Smooth muscle cell of the umbilical artery (primary cell): ENCODE data around the gene INKA2. TPM values are rescaled to one million over a fixed set of nuclear protein-coding genes. Genes with fewer than 3 reads are reported as not detected.

Experiments
- total RNA-seq: library from RNA; depleted of rRNA; stranded (reverse); fragments of >200 nt; gene quantifications from 2 replicates; pipeline ENCODE4 v1.2.3, GENCODE V29; 2014

INKA2 gene
- 1.2 and 4.7 TPM in 2 replicates for total RNA-seq

DNA sequence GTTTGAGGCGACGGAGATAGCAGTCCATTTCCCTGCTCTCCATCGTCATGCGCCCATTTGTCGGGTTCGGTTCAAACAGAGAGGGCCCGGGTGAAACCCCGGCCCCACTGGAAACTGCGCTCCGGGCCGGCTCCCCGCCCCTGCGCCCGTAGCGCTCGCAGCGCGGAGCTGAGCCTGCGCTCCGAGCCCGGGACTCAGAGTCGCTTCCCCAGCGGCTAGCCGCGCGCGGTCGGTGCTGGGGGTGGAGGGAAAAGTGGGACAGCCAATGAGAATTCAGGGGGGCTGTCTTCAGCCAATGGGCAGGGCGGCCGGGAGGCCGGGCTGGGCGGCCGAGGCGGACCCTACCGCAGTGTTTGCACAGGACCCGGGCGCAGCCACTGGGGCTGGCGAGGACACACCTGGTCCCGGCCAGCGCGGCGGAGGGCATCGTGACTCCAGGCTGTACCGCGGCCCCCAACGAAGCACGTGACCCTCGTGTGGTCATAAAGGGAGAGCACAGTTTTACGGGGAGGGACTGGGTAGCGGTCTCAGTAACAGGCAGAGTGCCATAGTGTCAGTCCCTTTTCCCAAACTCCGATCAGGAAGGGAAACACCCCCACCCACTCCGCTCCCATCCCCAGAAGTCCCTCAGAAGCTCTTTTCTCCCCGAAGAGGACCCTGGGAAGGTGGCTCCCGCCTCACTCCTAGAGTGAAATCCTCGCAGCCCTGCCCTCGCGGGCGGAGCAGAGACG lies at the start of gene INKA2:
INKA2 (minus strand) TSS at position 202 of the 731 bp plus-strand sequence; CDS start at position 49, 153 bp downstream.

DNA sequence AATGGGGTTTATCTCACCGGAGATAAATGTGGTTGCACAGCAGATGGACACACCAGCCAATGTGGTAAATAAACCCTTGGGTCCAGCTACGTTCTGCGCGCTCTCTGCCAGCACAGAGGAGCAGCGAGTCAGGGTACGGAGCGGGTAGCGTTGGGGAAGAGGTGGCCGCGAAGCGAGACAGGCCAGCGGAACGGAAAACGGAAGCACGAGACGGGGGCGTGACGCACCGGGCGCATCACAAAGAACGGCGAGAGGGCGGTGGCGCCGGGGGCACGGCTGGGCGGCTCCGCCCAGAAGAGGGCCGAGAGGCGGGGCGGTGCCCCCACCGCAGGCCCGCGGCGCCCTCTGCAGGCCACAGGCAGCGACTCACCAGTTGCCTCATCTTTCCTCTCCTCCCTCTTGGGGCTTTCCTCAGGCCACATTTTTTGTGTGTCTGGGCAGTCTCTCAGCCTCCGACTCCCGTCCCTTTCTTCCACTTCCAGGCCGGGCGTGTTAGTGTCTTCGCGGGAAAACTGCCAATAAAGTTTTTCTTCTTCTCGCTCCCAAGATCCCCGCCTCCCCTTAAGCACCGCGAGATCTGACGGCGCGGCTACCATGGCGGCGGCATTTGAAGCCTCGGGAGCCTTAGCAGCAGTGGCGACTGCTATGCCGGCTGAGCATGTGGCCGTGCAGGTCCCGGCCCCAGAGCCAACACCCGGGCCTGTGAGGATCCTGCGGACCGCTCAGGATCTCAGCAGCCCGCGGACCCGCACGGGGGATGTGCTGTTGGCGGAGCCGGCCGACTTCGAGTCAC lies 16.3 kb upstream of the INKA2 start, which contains the start of gene DDX20:
DDX20 (plus strand) TSS at position 571 of the 793 bp plus-strand sequence; CDS start at position 595, 24 bp downstream.

Other genes with a start within 250 kb of the INKA2 start
- gene ADORA3, start 235.8 kb downstream of the INKA2 start, total RNA-seq, result not detected in 2 replicates
- not detected in 2 replicates for gene TMIGD3, start 235.8 kb downstream of the INKA2 start, total RNA-seq
- 25.8 and 37.7 TPM in 2 replicates for gene RAP1A, start 119.6 kb downstream of the INKA2 start, total RNA-seq
- 12.5 and 17.7 TPM in 2 replicates for gene DDX20, start 16.5 kb upstream of the INKA2 start, total RNA-seq